LHCN-M2 (cell line): Measurements from ENCODE around the gene COL5A1. TPM values are rescaled to one million over a fixed set of nuclear protein-coding genes. Genes with fewer than 3 reads are reported as not detected.

Experiments used
- DNase-seq: peaks from one replicate; pipeline ENCODE4 v3.0.0-alpha.2; 2012; ENCODE audit warnings: low read depth
- total RNA-seq: library from RNA; depleted of rRNA; stranded (reverse); fragments of >200 nt; gene quantifications from 2 replicates; pipeline ENCODE4 v1.2.3, GENCODE V29; 2014

The COL5A1 gene
- total RNA-seq, 1 experiment from 2014 or later, result 36.4 TPM

DNA sequence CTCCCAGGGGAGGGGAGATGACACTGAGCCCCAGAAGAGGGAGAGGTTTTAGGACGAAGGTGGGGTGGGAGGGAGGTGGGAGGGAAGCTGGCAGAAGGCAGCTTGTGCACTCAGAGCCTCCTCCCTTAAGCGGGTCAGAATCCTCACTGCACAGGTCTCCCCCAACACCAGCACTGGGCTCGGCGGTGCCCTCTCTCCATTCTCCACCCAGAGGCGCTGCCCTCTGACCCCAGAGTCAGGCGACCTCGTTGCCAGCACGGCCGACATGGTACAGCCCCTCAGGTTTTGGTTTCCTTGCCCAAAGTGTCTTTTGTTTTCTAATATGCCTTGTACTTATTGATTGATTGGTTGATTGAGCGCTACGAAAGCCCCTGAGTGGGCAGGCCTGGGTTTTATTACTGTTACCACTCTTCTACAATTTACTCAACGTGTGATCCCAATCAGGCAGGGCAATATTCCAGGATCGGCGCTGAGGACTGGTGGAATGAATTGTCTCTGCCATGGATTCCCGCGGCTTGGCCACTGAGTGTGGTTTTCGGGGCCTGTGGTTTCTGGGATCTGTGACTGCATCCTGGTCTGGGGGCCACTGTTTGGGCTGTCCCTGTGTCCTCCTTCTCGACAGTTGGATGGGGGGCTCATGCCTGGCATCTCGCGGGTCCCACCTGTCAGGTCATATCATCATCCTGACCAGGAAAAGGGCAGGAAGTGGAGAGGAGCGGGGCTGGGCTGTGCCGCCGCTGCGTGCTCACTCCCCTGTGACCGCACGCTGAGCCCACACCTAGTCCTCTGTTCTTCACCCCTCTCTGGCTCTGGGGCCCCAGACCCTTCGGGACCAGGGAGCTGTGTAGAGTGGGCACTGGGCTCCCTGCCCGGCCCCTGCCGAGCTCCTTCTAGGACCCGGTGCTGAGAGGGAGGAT lies 229.4 kb downstream of the COL5A1 start:
- no peak for DNase-seq

DNA sequence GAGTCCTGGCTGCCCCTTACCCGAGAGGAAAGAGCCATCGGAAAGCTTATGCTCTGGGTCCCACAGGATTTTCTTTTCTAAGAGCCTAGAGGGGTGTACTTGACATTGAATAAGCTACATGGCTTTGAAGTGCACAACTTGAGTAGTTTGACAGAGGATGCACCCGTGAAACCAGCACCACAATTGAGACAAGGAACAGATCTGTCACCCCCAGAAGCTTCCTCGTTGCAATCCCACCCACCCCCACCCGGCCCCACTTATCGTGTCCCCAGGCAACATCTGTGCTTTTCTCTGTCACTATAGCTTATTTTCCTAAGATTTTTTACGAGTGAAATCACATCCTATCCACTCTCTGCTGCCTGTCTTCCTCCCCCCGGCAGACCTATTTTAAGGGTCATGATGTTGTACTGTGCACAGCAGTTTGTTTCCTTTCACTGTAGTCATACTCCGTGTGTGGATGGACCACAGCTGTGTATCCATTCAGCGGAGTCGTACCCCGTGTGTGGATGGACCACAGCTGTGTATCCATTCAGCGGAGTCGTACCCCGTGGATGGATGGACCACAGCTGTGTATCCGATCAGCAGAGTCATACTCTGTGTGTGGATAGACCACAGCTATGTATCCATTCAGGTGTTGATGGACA lies 230.2 kb downstream of the COL5A1 start:
- DNase-seq, result no peak

DNA sequence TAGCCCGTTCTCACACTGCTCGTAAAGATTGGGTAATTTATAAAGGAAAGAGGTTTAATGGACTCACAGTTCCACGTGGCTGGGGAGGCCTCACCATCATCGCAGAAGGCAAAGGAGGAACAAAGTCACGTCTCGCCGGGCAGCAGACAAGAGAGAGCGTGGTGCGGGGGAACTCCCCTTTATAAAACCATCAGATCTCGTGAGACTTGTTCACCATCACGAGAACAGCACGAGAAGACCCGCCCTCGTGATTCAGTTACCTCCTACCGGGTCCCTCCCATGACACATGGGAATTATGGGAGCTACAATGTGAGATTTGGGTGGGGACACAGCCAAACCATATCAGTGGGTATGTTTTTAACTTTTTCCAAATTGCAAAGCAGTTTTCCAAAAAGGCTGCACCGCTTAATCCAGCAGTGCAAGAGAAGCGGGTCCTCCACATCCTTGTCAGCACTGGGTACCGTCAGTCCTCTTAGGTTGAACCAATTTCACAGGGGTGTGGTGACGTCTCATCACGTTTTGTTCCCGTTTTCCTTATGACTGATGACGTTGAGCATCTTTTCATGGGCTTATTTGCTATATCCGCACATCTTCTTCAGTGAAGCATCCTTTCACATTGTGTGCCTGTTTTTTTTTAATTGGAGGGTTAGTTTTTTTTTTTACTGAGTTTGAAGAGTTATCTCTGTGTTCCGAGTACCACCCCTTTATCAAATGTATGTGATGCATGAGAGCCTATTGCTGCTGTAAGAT lies 231.1 kb downstream of the COL5A1 start:
- no peak for DNase-seq

DNA sequence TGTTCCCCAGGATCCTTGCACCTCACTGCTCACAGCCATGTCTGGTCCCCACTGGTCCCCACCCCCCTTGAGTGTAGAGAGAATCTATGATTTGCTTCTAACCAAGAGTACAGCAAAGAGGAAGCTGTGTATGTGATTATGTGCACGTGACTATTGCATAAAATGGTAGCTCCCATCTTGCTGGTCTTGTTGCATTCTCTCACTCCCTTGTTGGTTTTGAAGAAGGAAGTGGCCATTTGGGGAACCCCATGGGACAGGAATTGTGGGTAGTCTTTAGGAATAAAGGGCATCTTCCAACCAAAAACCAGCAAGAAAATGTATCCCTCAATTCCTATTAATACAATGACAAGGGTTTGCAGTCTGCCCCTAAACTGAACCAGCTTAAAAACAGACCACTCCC lies 233.8 kb downstream of the COL5A1 start:
- DNase-seq, result no peak

DNA sequence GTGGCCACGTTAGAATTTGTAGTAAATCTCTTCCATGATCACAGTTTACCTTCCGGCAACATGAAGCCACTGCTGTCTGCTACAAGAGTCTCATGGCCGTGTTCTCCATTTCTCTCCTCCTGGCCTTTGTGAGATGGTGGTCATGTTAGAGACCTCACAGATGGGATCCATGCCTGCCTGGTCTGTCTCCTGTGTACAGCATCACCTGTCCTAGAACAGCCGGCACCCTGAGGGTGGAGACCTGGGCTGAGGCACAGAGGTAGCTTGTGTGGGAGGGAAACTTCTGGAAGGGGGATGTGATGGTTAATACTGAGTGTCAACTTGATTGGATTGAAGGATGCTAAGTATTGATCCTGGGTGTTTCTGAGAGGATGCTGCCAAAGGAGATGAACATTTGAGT lies 235.9 kb downstream of the COL5A1 start:
- no peak for DNase-seq

DNA sequence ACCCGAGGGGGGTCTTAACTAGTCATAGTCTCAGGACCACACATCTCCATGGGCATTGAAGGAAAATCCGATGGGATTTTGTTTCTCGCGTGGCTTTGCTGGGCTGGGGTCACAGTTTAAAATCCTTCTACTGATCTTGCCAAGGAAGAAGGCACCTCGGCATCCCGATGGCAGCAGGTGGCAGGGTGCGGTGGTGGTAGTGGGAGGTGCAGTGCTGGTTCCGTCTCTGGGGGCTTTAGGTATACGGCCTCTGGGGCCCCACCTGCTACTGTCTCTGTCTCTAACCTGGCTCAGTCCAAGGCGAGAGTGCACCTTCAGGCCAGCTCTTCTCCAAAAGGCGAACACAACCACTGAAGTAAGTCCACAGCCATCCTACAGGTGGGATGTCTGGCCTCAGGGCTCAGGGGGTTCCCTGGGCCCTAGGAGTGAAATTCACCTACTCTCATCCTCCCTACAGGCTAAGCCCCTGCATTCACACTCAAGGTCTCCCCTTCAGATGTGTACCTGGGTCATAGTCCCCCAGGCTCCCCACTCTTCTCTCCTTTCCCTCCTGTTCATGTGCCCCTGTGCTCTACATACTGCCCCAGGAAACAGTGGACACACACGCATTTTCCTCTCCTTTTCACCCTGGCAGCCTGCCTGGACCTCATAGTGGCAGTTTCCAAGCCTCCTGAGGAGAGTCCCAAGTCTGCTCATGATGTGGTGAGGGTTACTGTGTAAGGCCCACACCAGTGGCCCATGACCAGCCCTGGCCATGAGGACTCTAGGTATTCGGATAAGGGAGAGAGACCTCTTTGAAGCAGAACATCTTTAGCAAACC lies 238.3 kb downstream of the COL5A1 start:
- no peak for DNase-seq

DNA sequence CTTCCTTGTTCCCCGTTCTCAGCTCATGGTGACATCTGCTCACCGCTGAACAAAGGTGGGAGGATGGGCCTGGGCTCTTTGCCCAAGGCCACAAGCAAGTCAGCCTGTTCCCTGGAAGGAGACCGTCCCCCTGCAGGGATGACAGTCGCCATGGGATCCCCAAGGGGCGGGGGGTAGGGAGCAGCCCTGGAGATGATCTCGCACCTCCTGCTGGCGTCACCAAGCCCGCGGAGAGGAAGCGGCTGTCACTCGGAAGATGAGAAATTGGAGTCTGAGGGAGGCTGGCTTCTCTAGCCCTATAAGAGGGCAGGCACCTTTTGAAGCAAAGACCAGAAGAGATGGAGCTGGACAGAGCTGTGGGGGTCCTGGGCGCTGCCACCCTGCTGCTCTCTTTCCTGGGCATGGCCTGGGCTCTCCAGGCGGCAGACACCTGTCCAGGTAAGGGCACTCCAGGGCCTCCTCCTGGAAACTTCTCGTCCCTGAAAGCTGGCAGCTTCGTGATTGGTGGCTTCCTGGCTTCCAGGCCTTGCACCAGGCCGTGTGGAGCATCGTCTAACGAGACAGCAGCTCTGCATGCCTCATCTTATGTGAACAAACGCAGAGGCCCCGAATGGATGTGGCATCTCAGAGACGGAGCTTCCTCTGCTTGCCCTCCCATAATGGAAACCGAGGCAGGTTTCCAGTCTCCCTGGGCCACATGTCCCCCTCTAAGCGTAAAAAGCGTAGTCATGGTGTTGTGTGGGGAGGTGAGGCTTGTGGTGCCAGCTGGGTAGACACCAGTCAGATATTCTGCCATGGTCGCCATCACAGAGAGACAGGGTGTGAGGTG lies 239.1 kb downstream of the COL5A1 start, which contains the start of gene FCN2:
TSS of gene FCN2 (plus strand) at position 327 of the 829 bp plus-strand sequence. CDS start at position 339, 12 bp downstream.
- no peak for DNase-seq

DNA sequence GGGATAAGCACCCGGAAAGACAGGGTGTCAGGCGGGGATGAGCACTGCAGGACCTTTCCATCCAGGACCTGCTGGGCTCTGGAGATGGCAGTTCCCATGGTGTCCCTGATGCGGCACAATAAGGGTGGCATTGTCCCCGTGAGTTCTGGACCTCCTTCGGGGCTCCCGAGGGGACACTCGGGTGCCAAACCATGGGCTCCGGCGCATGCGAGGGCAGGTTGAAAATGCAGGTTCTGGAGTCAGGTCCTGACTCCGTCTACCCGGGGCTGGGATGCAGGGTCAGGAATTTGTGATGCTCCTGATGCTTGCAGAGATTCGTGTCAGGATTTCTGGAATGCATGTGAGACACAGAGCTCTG lies 239.7 kb downstream of the COL5A1 start:
- DNase-seq, result no peak

DNA sequence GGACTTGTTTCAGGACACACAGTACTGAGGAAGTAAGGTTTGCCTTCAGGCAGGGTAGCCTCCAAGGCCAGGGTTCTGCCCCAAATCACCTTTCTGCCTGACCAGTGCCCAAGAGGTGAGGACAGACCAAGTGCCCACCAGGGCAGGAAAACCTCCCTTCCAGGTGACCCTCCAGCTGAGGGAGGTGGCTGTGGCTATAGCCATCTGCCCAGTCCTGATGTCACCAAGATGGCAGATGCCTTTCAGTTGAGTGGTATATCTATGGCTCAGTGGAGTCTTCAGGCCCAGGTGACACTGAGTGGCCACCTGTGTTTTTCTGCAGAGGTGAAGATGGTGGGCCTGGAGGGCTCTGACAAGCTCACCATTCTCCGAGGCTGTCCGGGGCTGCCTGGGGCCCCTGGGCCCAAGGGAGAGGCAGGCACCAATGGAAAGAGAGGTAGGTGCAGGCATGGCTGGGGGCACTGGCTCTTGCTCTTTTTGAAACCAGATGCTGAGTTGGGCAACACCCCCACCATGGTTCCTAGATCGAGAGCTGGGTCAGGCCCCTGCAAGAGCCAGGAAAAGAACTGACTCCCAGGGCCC lies 240.7 kb downstream of the COL5A1 start:
- no peak for DNase-seq

DNA sequence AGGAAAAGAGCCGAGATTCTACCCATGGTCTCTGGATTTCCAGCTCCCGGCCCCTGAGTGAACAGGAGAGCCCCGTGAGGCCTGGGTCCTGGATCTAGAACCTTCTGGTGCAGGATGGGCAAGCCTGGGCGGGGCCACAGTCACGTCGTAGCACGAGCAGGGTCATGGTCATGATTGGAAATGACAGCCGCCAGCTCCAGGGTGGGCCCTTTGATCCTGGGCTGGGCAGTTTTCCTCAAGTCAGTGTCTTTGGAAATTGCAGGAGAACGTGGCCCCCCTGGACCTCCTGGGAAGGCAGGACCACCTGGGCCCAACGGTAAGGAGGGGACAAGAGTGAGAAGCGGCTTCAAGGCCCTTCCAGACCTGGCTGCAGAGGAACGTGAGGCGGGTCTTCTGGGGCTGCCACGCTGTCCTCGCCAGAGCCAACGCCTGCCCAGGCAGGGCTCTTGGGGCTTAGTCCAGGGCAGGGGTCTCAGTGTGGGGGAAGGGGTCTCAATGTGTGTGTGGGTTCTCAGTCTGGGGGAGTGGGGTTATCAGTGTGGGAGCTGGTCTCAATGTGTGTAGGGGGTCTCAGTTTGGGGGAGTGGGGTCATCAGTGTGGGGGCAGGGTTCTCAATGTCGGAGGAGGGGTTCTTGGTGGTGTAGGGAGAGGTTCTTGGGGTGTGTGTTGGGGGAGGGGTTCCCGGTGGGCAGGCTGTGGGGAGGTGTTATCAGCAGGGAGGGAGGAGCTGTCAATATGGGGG lies 241.6 kb downstream of the COL5A1 start:
- no peak for DNase-seq

DNA sequence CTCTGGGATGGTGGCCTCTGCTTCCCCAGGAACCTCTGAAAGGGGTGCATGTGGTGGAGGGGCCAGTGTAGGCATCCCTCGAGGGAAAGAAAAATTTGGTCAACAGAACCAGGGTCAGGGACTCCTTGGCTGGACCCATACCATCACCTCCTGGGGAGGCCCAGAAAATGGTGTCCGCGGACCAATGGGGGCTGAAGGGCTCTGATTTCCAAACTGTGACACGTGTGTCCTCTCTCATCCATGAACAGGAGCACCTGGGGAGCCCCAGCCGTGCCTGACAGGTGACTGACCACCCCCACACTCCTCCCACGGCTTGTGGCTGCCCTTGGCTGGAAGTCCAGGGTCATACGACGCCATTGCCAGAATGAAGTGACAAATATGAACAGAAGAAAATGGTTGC lies 242.9 kb downstream of the COL5A1 start:
- DNase-seq, result no peak

DNA sequence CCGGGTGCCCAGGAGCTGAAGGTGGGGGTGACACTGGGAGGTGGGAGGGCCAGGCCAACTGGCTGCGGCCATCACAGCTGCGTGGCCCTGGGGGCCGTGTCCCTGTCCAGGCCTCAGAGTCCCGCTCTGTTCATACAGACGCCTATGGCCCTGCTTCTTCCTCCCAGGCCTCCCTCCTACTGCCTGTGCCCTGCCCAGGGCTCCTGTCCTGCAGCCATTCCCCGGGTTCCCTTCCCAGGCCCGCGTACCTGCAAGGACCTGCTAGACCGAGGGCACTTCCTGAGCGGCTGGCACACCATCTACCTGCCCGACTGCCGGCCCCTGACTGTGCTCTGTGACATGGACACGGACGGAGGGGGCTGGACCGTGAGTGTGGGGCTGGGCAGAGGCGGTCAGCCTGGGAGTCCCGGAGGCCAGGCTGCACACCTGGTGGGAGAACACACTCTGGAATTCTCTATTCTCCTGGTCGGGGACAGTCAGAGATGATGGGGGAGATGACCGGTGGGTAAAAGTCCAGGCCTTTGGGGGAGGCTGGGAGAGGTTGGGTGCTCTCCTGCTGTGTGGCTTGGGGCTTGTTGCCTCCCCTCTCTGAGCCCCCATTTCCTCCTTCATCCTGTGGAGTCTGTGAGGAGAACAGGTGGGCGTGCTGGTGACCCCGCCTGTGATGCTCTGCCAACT lies 243.5 kb downstream of the COL5A1 start:
- no peak for DNase-seq

DNA sequence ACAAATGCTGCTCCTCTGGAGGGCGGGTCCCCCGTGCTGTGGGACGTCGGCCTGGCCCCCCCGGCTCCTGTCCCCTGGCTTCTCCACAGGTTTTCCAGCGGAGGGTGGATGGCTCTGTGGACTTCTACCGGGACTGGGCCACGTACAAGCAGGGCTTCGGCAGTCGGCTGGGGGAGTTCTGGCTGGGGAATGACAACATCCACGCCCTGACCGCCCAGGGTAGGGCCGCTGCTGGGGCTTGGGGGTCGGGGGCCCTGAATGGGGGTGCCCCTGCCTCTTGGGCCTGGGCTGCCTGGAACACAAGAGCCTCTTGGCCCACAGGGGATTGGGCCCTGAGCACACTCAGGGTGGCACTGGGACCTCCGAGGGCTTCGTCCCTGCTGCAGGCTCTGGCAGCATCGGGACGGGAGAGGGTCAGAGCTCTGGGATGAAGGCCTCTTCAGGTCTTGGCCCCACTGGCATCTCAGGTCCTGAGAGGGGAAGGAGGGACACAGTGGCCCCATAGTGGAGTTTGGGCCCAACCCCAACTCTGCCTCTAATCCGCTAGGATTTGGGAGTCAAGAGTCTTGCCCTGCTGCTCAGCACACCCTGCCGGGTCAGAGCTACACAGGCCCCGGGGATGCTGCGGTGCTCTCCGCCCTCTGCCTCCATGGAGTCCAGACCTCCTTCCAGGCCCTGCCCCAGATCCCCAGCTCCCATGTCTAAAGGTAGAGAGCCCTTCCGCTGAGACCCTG lies 244.2 kb downstream of the COL5A1 start:
- DNase-seq, result no peak

DNA sequence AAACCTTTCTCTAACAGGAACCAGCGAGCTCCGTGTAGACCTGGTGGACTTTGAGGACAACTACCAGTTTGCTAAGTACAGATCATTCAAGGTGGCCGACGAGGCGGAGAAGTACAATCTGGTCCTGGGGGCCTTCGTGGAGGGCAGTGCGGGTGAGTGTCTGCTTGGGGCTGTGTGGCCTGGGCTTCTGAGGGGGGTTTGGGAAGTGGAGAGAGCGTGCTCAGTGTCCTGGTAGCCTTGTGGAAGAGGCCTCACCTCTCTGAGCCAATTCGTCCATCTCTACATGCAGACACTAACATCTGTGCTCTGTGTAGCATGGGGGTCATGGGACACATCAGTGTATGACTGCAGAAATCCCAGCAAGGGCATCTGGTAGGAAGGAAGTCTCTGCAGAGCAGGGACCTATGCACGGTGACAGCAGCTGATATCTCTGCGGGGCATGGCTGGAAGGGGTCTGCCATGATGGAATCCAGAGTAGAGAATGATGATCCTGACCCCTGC lies 244.9 kb downstream of the COL5A1 start:
- no peak for DNase-seq

DNA sequence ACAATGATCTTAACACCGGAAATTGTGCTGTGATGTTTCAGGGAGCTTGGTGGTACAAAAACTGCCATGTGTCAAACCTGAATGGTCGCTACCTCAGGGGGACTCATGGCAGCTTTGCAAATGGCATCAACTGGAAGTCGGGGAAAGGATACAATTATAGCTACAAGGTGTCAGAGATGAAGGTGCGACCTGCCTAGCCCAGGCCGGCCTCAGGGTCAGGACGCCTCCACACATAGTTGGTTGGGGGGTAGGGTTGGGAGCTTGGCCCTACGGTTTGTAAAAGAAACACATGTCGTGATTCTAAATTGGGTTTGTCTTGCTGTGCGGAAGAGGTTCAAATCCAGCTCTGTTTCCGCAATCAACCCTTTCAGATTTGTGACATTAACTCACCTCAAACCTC lies 245.6 kb downstream of the COL5A1 start:
- DNase-seq, result no peak

DNA sequence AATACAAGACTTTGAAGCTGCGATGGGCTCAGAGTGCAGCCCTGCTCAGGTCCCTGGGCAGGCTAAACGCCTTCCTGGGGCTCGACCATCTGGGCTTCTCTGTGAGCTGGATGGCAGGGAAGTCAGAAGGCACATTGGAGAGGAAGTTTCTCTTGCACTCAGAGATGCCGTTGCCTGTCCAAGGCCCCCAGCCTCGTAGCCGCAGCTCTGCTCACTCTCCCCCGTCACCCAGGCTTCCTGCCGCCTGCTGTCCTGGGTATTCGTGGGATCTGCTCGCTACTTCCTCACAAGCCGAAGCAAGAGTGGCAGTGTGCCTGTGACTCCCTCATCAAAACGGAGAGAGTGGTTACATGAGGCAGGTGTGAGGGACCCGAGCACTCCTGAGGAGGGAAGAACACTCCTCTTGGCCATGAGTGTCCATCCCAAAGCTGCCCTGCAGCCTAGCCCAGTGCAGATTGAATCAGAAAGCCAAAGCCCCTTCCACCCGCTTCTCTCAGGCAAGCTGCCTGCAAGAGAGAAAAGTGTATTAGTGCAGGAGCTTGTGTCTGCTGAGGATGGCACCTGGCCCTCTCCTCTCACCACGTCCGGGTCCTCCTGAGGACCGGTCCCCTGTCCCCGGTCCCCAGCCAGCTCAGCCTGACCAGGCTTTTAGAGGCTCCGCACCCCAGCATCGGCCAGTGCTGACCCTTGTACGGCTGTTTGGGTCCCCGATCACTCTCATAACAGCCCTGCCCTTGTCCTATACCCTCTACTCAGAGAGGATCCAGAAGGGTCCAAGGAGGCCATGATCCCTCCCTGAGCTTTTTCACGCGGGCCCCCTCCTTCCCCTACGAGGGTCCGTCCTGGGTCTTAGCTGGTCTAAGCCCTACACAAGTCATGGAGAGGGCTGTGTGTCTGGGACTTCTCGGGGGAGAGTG lies 246.3 kb downstream of the COL5A1 start:
- DNase-seq, result no peak
